ENCODE measurements around the gene RSPO1.

The RSPO1 gene

GRCh38 chr1:37633040-37633937, 1.4 kb downstream of the RSPO1 start:
- H3K4me2 ChIP-seq (ENCODE audit: insufficient read depth, low read length, poor library complexity, severe bottlenecking), result peak overlapping the region; percentile 65
- no peak overlapping the region for H4K91ac ChIP-seq (ENCODE audit: low read depth, low read length, poor library complexity)
- WGBS, 2 donors (ENCODE audit: extremely low coverage in 2 of 2, insufficient read length in 2 of 2, insufficient replicate concordance in 1 of 2), result no CpG with 5 or more reads among the region's 31 CpGs
- no peak for DNase-seq (ENCODE audit: low spot score)
- H3K4me1 ChIP-seq (ENCODE audit: control insufficient read depth in 2 of 2, insufficient read depth in 1 of 2, low read depth in 1 of 2, low read length in 2 of 2), result peaks cover 2 to 38% of the 10 kb centered on the region in 2 donors
- H3K9ac ChIP-seq (ENCODE audit: low read depth, low read length, poor library complexity), result peak overlapping the region; percentile 24
- peak overlapping the region; percentile 74 for H2AFZ ChIP-seq (ENCODE audit: low read length)
- no peak overlapping the region for H3K23ac ChIP-seq (ENCODE audit: low read depth, low read length, poor library complexity)
- H3K4me3 ChIP-seq (ENCODE audit: low read length in 2 of 2), result no peak overlapping the region
- no peak overlapping the region for H4K8ac ChIP-seq (ENCODE audit: low read depth, low read length)
- no peaks in the 10 kb centered on the region for H3K36me3 ChIP-seq (replicated peaks in 1 of 2; ENCODE audit: control insufficient read depth in 2 of 2, insufficient read depth in 2 of 2, low read length in 2 of 2)
- H3K27me3 ChIP-seq (ENCODE audit: control insufficient read depth in 3 of 3, insufficient read depth in 3 of 3, low read depth in 1 of 3, low read length in 3 of 3), result peaks cover 15 to 99% (median 43%) of the 10 kb centered on the region in 3 experiments
- no peak overlapping the region for H2BK12ac ChIP-seq (ENCODE audit: low read length)
- H3K14ac ChIP-seq (ENCODE audit: low read length), result peak overlapping the region; percentile 21
- H3K9me3 ChIP-seq (replicated peaks in 1 of 2; ENCODE audit: control insufficient read depth in 2 of 2, insufficient read depth in 1 of 2, low read depth in 1 of 2, low read length in 2 of 2), result no peaks in the 10 kb centered on the region
- H3K4ac ChIP-seq (ENCODE audit: low read length), result no peak overlapping the region
- peak overlapping the region; percentile 21 for H2BK120ac ChIP-seq (ENCODE audit: low read depth, low read length)
- H3K79me1 ChIP-seq (ENCODE audit: low read depth, low read length), result peaks cover 2% of the 10 kb centered on the region
- H2BK15ac ChIP-seq (ENCODE audit: low read length), result no peak overlapping the region
- no peak overlapping the region for H3K27ac ChIP-seq (replicated peaks; ENCODE audit: low read length)
- H2AK5ac ChIP-seq (ENCODE audit: low read depth, low read length), result peak overlapping the region; percentile 91
- H3K18ac ChIP-seq (ENCODE audit: low read length), result peak overlapping the region; percentile 89
- H2BK5ac ChIP-seq (ENCODE audit: low read length), result peak overlapping the region; percentile 45

DNA sequence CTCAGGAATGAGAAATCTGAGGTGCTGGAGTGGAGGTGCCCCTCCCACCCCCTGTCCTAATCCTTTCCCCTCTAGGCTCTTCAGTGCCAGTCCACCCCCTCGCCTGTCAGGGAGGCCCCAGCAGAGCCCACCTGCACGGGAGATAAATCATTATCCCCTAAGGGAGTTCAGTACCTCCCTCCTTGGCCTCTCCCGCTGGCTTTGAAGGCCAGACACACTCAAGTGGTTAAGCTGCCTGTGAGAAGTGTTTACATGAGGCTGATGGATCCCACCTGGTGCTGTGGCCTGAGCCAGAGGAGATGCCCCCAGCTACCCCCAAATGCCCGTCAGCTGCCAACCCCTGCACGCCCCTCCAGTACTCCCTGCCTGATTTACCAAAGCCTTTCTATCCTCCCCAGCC, 3.7 kb downstream of the RSPO1 start:
- no peak overlapping the region for H3K4ac ChIP-seq (ENCODE audit: low read length)
- H3K79me1 ChIP-seq (ENCODE audit: low read depth, low read length), result peaks cover 2% of the 10 kb centered on the region
- H3K4me1 ChIP-seq (ENCODE audit: control insufficient read depth in 2 of 2, insufficient read depth in 1 of 2, low read depth in 1 of 2, low read length in 2 of 2), result peaks cover 2 to 45% of the 10 kb centered on the region in 2 donors
- peaks cover 15 to 98% (median 43%) of the 10 kb centered on the region in 3 experiments for H3K27me3 ChIP-seq (ENCODE audit: control insufficient read depth in 3 of 3, insufficient read depth in 3 of 3, low read depth in 1 of 3, low read length in 3 of 3)
- no CpG with 5 or more reads among the region's 5 CpGs for WGBS, 2 donors (ENCODE audit: extremely low coverage in 2 of 2, insufficient read length in 2 of 2, insufficient replicate concordance in 1 of 2)
- peak overlapping the region; percentile 11 for H3K4me2 ChIP-seq (ENCODE audit: insufficient read depth, low read length, poor library complexity, severe bottlenecking)
- DNase-seq (ENCODE audit: low spot score), result no peak
- H3K36me3 ChIP-seq (replicated peaks in 1 of 2; ENCODE audit: control insufficient read depth in 2 of 2, insufficient read depth in 2 of 2, low read length in 2 of 2), result no peaks in the 10 kb centered on the region
- no peak overlapping the region for H3K4me3 ChIP-seq (ENCODE audit: low read length in 2 of 2)
- H3K23ac ChIP-seq (ENCODE audit: low read depth, low read length, poor library complexity), result no peak overlapping the region
- no peak overlapping the region for H2AK5ac ChIP-seq (ENCODE audit: low read depth, low read length)
- H3K27ac ChIP-seq (replicated peaks; ENCODE audit: low read length), result no peak overlapping the region
- H3K14ac ChIP-seq (ENCODE audit: low read length), result no peak overlapping the region
- peak overlapping the region; percentile 21 for H2BK120ac ChIP-seq (ENCODE audit: low read depth, low read length)
- no peak overlapping the region for H4K8ac ChIP-seq (ENCODE audit: low read depth, low read length)
- H2BK5ac ChIP-seq (ENCODE audit: low read length), result no peak overlapping the region
- no peak overlapping the region for H2BK15ac ChIP-seq (ENCODE audit: low read length)
- H3K9me3 ChIP-seq (replicated peaks in 1 of 2; ENCODE audit: control insufficient read depth in 2 of 2, insufficient read depth in 1 of 2, low read depth in 1 of 2, low read length in 2 of 2), result no peaks in the 10 kb centered on the region
- H3K9ac ChIP-seq (ENCODE audit: low read depth, low read length, poor library complexity), result no peak overlapping the region
- H4K91ac ChIP-seq (ENCODE audit: low read depth, low read length, poor library complexity), result no peak overlapping the region
- H3K18ac ChIP-seq (ENCODE audit: low read length), result peak overlapping the region; percentile 30
- no peak overlapping the region for H2BK12ac ChIP-seq (ENCODE audit: low read length)
- H2AFZ ChIP-seq (ENCODE audit: low read length), result no peak overlapping the region

DNA sequence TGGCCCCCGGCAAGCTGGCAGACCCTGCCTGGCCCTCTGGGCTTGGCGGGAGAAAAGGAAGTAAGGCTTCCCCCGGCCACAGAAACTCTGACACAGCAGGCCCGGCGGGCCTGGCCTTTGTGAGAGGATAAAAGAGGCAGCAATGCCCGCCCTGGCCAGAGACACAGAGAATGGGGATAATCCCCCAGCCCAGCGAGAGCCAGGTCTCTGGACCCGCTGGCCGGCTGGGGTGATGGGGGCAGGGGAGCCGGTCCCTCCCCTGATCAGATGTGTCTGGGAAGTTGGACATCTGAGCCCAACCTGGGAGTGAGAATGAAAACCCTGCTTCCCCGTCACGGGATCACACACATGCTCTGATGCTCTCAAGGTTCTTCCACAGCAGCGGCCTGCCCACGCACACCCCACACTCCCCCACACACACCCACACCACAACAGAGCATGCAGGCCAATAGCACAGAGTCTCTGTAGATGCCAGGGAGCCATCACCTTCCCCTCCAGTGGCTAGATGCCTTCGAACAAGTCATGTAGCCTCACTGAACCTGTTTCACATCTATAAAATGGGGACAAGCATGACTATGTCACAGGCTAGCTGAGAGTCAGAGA, 4.2 kb downstream of the RSPO1 start:
- Histone ChIP-seq H3K9ac (ENCODE audit: low read depth, low read length, poor library complexity) (no peak overlapping the region), H3K9me3 (replicated peaks in 1 of 2; ENCODE audit: control insufficient read depth in 2 of 2, insufficient read depth in 1 of 2, low read depth in 1 of 2, low read length in 2 of 2) (no peaks in the 10 kb centered on the region), H3K4me2 (ENCODE audit: insufficient read depth, low read length, poor library complexity, severe bottlenecking) (peak overlapping the region; percentile 43), H3K18ac (ENCODE audit: low read length) (peak overlapping the region; percentile 9), H2AFZ (ENCODE audit: low read length) (no peak overlapping the region), H2AK5ac (ENCODE audit: low read depth, low read length) (no peak overlapping the region), H3K23ac (ENCODE audit: low read depth, low read length, poor library complexity) (no peak overlapping the region), H3K14ac (ENCODE audit: low read length) (no peak overlapping the region), H3K4ac (ENCODE audit: low read length) (no peak overlapping the region), H3K27me3 (ENCODE audit: control insufficient read depth in 3 of 3, insufficient read depth in 3 of 3, low read depth in 1 of 3, low read length in 3 of 3) (peaks cover 15 to 98% (median 39%) of the 10 kb centered on the region in 3 experiments), H4K8ac (ENCODE audit: low read depth, low read length) (no peak overlapping the region), H3K4me1 (ENCODE audit: control insufficient read depth in 2 of 2, insufficient read depth in 1 of 2, low read depth in 1 of 2, low read length in 2 of 2) (peaks cover 2 to 43% of the 10 kb centered on the region in 2 donors), H3K4me3 (ENCODE audit: low read length in 2 of 2) (peak overlapping the region in 1 of 2 donors; percentile 31), H2BK120ac (ENCODE audit: low read depth, low read length) (peak overlapping the region; percentile 21), H2BK12ac (ENCODE audit: low read length) (peak overlapping the region; percentile 67), H3K36me3 (replicated peaks in 1 of 2; ENCODE audit: control insufficient read depth in 2 of 2, insufficient read depth in 2 of 2, low read length in 2 of 2) (no peaks in the 10 kb centered on the region), H3K27ac (replicated peaks; ENCODE audit: low read length) (peak overlapping the region; percentile 58), H2BK15ac (ENCODE audit: low read length) (peak overlapping the region; percentile 13), H4K91ac (ENCODE audit: low read depth, low read length, poor library complexity) (no peak overlapping the region), H3K79me1 (ENCODE audit: low read depth, low read length) (peaks cover 2% of the 10 kb centered on the region), H2BK5ac (ENCODE audit: low read length) (no peak overlapping the region)
- peak; percentile 74 for DNase-seq (ENCODE audit: low spot score)
- WGBS, 2 donors (ENCODE audit: extremely low coverage in 2 of 2, insufficient read length in 2 of 2, insufficient replicate concordance in 1 of 2), result no CpG with 5 or more reads among the region's 15 CpGs
